Activated CD8-positive, alpha-beta memory T cell treated with anti-CD3 and anti-CD28 coated beads for 4 hours (primary cell): ENCODE results near the gene HELZ.

Experiments used
- DNase-seq, 2 donors: peaks; one replicate each; pipeline ENCODE4 v3.0.0-alpha.2; 2020; ENCODE audit warnings: low read depth in 2 of 2

Gene HELZ

DNA sequence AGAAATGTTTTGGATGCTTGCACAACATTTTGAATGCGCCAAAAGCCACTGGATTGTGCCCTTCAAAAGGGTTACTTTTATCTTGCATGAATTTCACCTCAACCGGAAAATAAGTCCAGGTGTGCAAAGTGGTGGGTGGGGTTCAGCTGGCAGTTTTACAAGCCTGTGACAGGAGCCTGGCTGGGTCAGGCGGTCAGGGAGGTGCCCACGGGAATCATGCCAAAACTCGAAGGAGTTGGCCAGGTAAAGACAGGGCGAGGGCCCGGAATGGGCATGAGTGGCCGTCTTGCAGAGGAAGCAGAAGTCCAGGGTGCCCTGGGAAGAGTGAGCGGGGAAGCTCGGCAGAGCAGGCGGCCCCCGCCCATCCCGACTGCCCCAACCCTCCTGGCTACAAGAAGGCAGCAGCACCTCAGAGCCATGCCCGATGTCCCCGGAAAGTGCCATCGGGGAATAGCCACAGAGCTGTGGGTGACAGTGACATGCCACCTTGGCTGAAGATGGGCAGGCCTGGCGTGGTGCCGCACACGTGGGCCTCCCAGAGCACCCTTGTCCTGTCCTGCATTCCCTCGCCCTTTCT lies 219.7 kb downstream of the HELZ start:
- no peak for DNase-seq

DNA sequence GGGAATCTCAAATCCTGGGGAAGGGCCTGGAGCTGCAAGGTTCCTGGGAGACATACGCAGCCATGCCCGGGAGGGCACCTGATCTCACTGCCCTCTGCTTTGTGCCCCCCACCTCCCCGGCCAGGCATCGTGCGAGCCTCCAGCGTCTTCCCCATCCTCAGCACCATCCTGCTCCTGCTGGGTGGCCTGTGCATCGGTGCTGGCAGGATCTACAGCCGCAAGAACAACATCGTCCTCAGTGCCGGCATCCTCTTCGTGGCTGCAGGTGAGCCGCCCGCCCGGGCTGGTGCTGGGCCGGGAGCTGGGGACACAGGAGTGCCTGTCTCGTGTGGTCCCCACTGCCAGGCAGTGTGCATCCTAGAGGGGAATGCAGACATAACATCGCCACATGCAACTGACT lies 220.3 kb downstream of the HELZ start:
- no peak for DNase-seq

DNA sequence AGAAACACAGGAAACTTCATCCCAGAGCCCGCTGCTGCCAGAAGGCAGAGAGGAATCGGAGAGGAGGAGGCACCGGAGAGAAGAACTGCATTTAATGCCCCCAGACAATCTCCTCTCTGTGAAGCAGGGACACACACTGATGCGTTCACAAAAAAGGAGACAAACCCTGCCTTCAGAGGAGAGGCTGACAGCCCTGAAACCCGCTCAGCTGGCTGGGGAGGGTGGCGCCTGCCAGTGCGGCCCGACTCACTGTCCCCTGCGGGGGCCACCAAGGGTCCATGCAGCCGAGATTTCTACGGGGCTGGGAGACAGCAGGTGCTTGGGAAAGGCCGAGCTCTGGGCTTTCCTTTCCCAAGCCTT lies 222.6 kb downstream of the HELZ start:
- DNase-seq, result no peak

DNA sequence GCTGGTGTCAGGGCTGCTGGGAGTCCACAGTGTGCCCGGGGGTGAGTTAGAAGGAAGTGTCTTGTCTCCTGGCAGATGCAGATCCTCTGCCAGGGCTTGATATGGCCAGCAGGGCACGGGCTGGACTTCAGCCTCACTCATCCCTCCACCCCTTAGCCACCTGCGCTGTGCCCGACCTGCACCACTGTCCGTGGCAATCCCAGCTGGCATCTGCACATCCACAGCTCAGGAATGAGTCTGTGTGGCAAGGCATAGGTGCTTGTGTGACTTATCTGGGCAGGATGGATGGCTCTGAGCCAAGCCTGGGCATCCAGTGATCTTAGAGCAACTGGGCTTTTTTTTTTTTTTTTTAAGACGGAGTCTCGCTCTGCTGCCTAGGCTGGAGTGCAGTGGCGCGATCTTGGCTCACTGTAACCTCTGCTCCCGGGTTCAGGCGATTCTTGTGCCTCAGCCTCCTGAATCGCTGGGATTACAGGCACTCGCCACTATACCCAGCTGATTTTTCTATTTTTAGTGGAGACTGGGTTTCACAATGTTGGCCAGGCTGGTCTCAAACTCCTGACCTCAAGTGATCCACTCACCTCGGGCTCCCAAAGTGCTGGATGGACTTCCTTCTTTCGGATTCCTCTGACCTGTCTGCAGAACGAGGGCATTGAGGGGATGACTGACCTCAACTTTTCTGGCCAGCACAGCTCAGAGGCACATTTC lies 223.1 kb downstream of the HELZ start:
- no peak for DNase-seq

DNA sequence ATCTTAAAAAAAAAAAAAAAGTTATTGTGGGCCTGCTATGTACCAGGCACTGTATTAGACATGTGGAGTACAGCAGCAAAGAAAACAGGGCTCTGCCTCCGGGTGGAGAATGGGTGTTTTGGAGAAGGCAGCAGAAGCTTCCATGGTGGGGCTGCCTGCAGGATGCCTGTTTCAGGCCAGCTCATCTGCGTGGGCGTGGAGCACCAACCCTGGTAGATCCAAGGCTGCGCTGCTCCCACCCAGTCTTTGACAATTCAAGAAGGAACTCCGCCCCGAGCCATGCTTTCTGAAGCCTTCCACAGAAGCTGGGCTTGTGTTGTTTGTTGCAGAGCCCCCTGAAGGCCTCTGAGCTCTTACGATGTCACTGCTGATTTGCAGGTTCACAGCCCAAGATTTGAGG lies 223.8 kb downstream of the HELZ start:
- no peak for DNase-seq
